H9 (cell line): ENCODE data around the gene MTF1. TPM values are rescaled to one million over a fixed set of nuclear protein-coding genes. Genes with fewer than 3 reads are reported as not detected.

ENCODE experiments used
- DNase-seq: peaks from one replicate; pipeline ENCODE4 v3.0.0-alpha.2; 2017
- H2AFZ ChIP-seq: one replicate; pipeline ENCODE4 v1.6.1; 2013; ENCODE audit warnings: mild to moderate bottlenecking, low read length, control low read depth, moderate library complexity
- H2AK5ac ChIP-seq: 2 replicates; pipeline ENCODE4 v1.6.1; 2013; ENCODE audit warnings: low read length, control low read depth, mixed read lengths; ENCODE audit not compliant: insufficient read length
- H2BK120ac ChIP-seq: one replicate; pipeline ENCODE4 v1.6.1; 2013; ENCODE audit warnings: low read depth, mild to moderate bottlenecking, low read length, control low read depth, inconsistent platforms; ENCODE audit not compliant: poor library complexity, severe bottlenecking
- H2BK12ac ChIP-seq: 2 replicates; pipeline ENCODE4 v1.6.1; 2013; ENCODE audit warnings: low read length, control low read depth, mixed read lengths, low read depth; ENCODE audit not compliant: insufficient read length
- H2BK15ac ChIP-seq: 2 replicates; pipeline ENCODE4 v1.6.1; 2013; ENCODE audit warnings: low read depth, low read length, control low read depth
- H2BK20ac ChIP-seq: one replicate; pipeline ENCODE4 v1.6.1; 2013; ENCODE audit warnings: low read depth, mild to moderate bottlenecking, low read length, control low read depth, inconsistent platforms; ENCODE audit not compliant: poor library complexity, severe bottlenecking
- H2BK5ac ChIP-seq: 2 replicates; pipeline ENCODE4 v1.6.1; 2013; ENCODE audit warnings: low read length, control low read depth, mixed read lengths; ENCODE audit not compliant: insufficient read length
- H3K14ac ChIP-seq: 2 replicates; pipeline ENCODE4 v1.6.1; 2013; ENCODE audit warnings: low read length, control low read depth; ENCODE audit not compliant: insufficient read depth
- H3K18ac ChIP-seq: 2 replicates; pipeline ENCODE4 v1.6.1; 2013; ENCODE audit warnings: low read depth, mild to moderate bottlenecking, mixed read lengths, low read length, control low read depth; ENCODE audit not compliant: insufficient read length
- H3K23ac ChIP-seq: 2 replicates; pipeline ENCODE4 v1.6.1; 2013; ENCODE audit warnings: low read length, control low read depth, mixed read lengths, low read depth; ENCODE audit not compliant: insufficient read length
- H3K23me2 ChIP-seq: 2 replicates; pipeline ENCODE4 v1.6.1; 2013; ENCODE audit warnings: low read depth, mild to moderate bottlenecking, mixed read lengths, low read length, control low read depth; ENCODE audit not compliant: insufficient read length, poor library complexity, severe bottlenecking
- H3K27ac ChIP-seq: 2 replicates; pipeline ENCODE4 v1.5.1; 2013; ENCODE audit warnings: low read length, control low read depth, mixed read lengths, low read depth; ENCODE audit not compliant: insufficient read length
- H3K27me3 ChIP-seq: 2 replicates; pipeline ENCODE4 v1.6.1; 2013; ENCODE audit warnings: low read length, control low read depth, inconsistent platforms; ENCODE audit not compliant: insufficient read depth
- H3K4ac ChIP-seq: 2 replicates; pipeline ENCODE4 v1.6.1; 2013; ENCODE audit warnings: low read depth, mild to moderate bottlenecking, control low read depth, inconsistent platforms, low read length, moderate library complexity
- H3K4me1 ChIP-seq: 2 replicates; pipeline ENCODE4 v1.6.1; 2013; ENCODE audit warnings: low read length, control low read depth, inconsistent platforms; ENCODE audit not compliant: insufficient read depth
- H3K4me2 ChIP-seq: 2 replicates; pipeline ENCODE4 v1.6.1; 2013; ENCODE audit warnings: low read length, control low read depth, mixed read lengths; ENCODE audit not compliant: insufficient read length, insufficient read depth
- H3K56ac ChIP-seq: 2 replicates; pipeline ENCODE4 v1.6.1; 2013; ENCODE audit warnings: low read depth, mild to moderate bottlenecking, mixed read lengths, low read length, control low read depth; ENCODE audit not compliant: insufficient read length
- H3K79me1 ChIP-seq: 2 replicates; pipeline ENCODE4 v1.6.1; 2013; ENCODE audit warnings: low read depth, mild to moderate bottlenecking, moderate library complexity, low read length, control low read depth, inconsistent platforms; ENCODE audit not compliant: insufficient read depth, poor library complexity, severe bottlenecking
- H3K79me2 ChIP-seq: 2 replicates; pipeline ENCODE4 v1.6.1; 2013; ENCODE audit warnings: low read length, control low read depth, inconsistent platforms; ENCODE audit not compliant: insufficient read depth
- H3K9ac ChIP-seq: 2 replicates; pipeline ENCODE4 v1.6.1; 2013; ENCODE audit warnings: low read length, control low read depth, mixed read lengths; ENCODE audit not compliant: insufficient read length; ENCODE audit errors: extremely low read depth
- H3K9me3 ChIP-seq: one replicate; pipeline ENCODE4 v1.6.1; 2013; ENCODE audit warnings: low read depth, low read length, inconsistent platforms; ENCODE audit not compliant: control insufficient read depth
- H3T11ph ChIP-seq: one replicate; pipeline ENCODE4 v1.6.1; 2013; ENCODE audit warnings: mild to moderate bottlenecking, low read length, control low read depth, inconsistent platforms
- H4K20me1 ChIP-seq: one replicate; pipeline ENCODE4 v1.6.1; 2013; ENCODE audit not compliant: control insufficient read depth, insufficient read length, insufficient read depth
- H4K5ac ChIP-seq: 2 replicates; pipeline ENCODE4 v1.6.1; 2013; ENCODE audit warnings: low read depth, mild to moderate bottlenecking, mixed read lengths, low read length, control low read depth; ENCODE audit not compliant: insufficient read length
- H4K8ac ChIP-seq: replicated peaks from 2 replicates; pipeline ENCODE4 v1.6.1; 2013; ENCODE audit warnings: low read length, control low read depth, mixed read lengths, low read depth; ENCODE audit not compliant: insufficient read length
- H4K91ac ChIP-seq: 2 replicates; pipeline ENCODE4 v1.6.1; 2013; ENCODE audit warnings: low read depth, mild to moderate bottlenecking, moderate library complexity, mixed read lengths, low read length, control low read depth; ENCODE audit not compliant: insufficient read length
- H3K27ac Mint-ChIP-seq, 3 experiments: 2 replicates in 2 of 3; 3 replicates in 1 of 3; pipeline ENCODE4 v1.8.0; 2020 to 2021; ENCODE audit warnings: mixed read lengths in 3 of 3, mild to moderate bottlenecking in 1 of 3, moderate library complexity in 1 of 3
- H3K27me3 Mint-ChIP-seq: 2 replicates; pipeline ENCODE4 v1.8.0; 2021; ENCODE audit warnings: low read depth, mild to moderate bottlenecking, moderate library complexity, mixed read lengths
- H3K36me3 Mint-ChIP-seq, 3 experiments: 2 replicates in 2 of 3; 3 replicates in 1 of 3; pipeline ENCODE4 v1.8.0; 2020 to 2021; ENCODE audit warnings: low read depth in 3 of 3, mixed read lengths in 3 of 3; ENCODE audit not compliant: insufficient read depth in 1 of 3
- H3K4me1 Mint-ChIP-seq, 2 experiments: 2 replicates each; pipeline ENCODE4 v1.8.0; 2020; ENCODE audit warnings: mixed read lengths in 2 of 2
- H3K4me3 Mint-ChIP-seq, 2 experiments: 2 replicates in 1 of 2; 3 replicates in 1 of 2; pipeline ENCODE4 v1.8.0; 2020 to 2021; ENCODE audit warnings: mild to moderate bottlenecking in 2 of 2, mixed read lengths in 2 of 2, moderate library complexity in 1 of 2
- H3K9me3 Mint-ChIP-seq, 2 experiments: 2 replicates in 1 of 2; 3 replicates in 1 of 2; pipeline ENCODE4 v1.8.0; 2020; ENCODE audit warnings: mild to moderate bottlenecking in 2 of 2, mixed read lengths in 2 of 2, moderate library complexity in 1 of 2
- WGBS: extraction: QIAGEN DNeasy Blood & Tissue Kit; methylation state at CpG from one replicate; pipeline ENCODE4 v1.1.7; 2013; ENCODE audit warnings: missing lambda C conversion rate, low lambda C conversion rate, mixed read lengths; ENCODE audit not compliant: insufficient read length; ENCODE audit errors: extremely low coverage; 5-methylcytosine and 5-hydroxymethylcytosine counted together
- total RNA-seq: library from RNA; stranded (reverse); gene quantifications from 2 replicates; pipeline ENCODE4 v1.2.1, GENCODE V29; 2021
- TF ChIP-seq, protein P1 (sequence below): fragments of 200-600 bp; sonication (generic); conservative IDR thresholded peaks from 3 replicates; pipeline ENCODE4 v1.8.0; 2021; ENCODE audit warnings: antibody characterized with exemption, mild to moderate bottlenecking

The MTF1 gene
- total RNA-seq, 1 experiment from 2014 or later, result 17.0 TPM

DNA sequence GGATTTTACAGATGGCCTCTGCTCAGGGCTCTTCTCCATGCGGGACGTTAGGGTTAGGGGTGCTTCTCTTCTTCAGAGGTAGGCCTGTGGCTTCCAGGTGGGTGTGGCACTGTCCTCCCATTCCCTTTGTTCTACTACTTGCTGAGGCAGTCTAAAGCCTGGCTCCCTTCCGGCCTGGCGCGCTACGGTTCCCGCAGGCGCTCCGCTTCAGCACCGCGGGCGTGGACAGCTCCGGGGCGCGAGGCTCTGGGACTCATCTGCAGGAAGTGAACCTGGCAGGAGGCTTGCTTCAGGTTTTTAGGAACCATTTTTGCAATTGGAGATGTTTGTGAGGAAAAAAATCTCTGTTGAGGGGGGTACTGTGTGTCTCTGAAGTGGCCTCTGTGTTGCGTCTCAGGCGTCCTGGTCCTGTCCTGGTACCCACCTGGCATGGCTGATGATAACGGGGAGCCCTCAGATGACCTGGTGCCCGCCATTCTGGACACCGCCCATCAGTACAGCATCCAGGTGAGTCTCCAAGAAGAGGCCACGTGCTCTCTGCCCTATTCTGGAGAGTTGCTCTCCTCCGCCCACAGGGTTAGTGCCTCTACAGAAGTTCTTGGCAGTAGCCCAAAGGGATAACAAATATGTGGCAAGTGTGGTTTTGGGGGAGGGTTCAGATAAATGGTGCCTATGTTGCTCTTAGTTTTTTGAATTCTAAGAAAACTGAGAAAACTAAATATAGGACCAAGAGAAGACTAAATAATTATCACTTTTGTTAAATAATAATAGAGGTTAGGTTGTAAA, 63.9 kb downstream of the MTF1 start:
- Mint-ChIP-seq H3K36me3 (peaks cover 0 to 43% (median 15%) of the 10 kb centered on the region in 3 experiments; a peak in 4 of 7 replicates), H3K4me3 (peak overlapping the region; percentile 75 to 80), H3K9me3 (no peaks in the 10 kb centered on the region), H3K4me1 (peaks cover 7 to 12% of the 10 kb centered on the region in 2 experiments), H3K27me3 (peaks cover 37% of the 10 kb centered on the region), H3K27ac (no peak overlapping the region; a peak in 1 of 7 replicates)
- Histone ChIP-seq H4K5ac (no peak overlapping the region), H3T11ph (no peak overlapping the region), H3K4me1 (no peaks in the 10 kb centered on the region; the same call in 1 of the 2 replicates), H4K20me1 (no peaks in the 10 kb centered on the region), H3K79me1 (no peaks in the 10 kb centered on the region), H2BK20ac (no peak overlapping the region), H3K14ac (no peak overlapping the region), H2BK5ac (no peak overlapping the region), H3K23me2 (no peaks in the 10 kb centered on the region), H3K23ac (no peak overlapping the region), H3K4ac (no peak overlapping the region), H3K79me2 (no peaks in the 10 kb centered on the region), H2BK12ac (no peak overlapping the region), H2BK15ac (no peak overlapping the region), H3K18ac (no peak overlapping the region), H2BK120ac (no peak overlapping the region), H4K91ac (no peak overlapping the region), H3K27me3 (peaks cover 7% of the 10 kb centered on the region; the same call in 1 of the 2 replicates), H3K9ac (no peak overlapping the region), H2AK5ac (no peak overlapping the region), H3K27ac (no peak overlapping the region), H3K56ac (no peak overlapping the region), H2AFZ (no peak overlapping the region), H4K8ac (no peak overlapping the region), H3K4me2 (peak overlapping the region; percentile 13), H3K9me3 (no peaks in the 10 kb centered on the region)
- TF ChIP-seq, protein P1, sequence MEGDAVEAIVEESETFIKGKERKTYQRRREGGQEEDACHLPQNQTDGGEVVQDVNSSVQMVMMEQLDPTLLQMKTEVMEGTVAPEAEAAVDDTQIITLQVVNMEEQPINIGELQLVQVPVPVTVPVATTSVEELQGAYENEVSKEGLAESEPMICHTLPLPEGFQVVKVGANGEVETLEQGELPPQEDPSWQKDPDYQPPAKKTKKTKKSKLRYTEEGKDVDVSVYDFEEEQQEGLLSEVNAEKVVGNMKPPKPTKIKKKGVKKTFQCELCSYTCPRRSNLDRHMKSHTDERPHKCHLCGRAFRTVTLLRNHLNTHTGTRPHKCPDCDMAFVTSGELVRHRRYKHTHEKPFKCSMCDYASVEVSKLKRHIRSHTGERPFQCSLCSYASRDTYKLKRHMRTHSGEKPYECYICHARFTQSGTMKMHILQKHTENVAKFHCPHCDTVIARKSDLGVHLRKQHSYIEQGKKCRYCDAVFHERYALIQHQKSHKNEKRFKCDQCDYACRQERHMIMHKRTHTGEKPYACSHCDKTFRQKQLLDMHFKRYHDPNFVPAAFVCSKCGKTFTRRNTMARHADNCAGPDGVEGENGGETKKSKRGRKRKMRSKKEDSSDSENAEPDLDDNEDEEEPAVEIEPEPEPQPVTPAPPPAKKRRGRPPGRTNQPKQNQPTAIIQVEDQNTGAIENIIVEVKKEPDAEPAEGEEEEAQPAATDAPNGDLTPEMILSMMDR, result no peak
- no CpG with 5 or more reads among the region's 22 CpGs for WGBS
- DNase-seq, result peak; percentile 89
